Loucy (cell line): ENCODE results near the gene TDRD12.

Experiments
- CTCF ChIP-seq: fragments of 200-600 bp; sonication (generic); conservative IDR thresholded peaks from 2 replicates; pipeline ENCODE4 v1.5.1; 2014; ENCODE audit warnings: mild to moderate bottlenecking, antibody characterized with exemption, low read length
- EZH2phosphoT487 ChIP-seq: fragments of 200-600 bp; IDR thresholded peaks from 2 replicates; pipeline ENCODE4 v1.6.1; 2018; ENCODE audit warnings: antibody characterized with exemption, mild to moderate bottlenecking, moderate library complexity, borderline replicate concordance

GRCh38 chr19:32779082-32779481 lies 59.5 kb downstream of the TDRD12 start:
- no peak for TF ChIP-seq CTCF
- no peak for TF ChIP-seq EZH2phosphoT487
